PC-3 (cell line): ENCODE measurements around the gene NOS1. TPM values are rescaled to one million over a fixed set of nuclear protein-coding genes. Genes with fewer than 3 reads are reported as not detected.

ENCODE experiments used
- ATAC-seq: fragments of 200-7000 bp; cut with Tn5 transposase; 2 replicates; pipeline ENCODE4 v1.9.1; 2020; ENCODE audit warnings: mild to moderate bottlenecking, moderate library complexity
- BruUV-seq: library from RNA; stranded (reverse); fragments of 400-500 nt; replicated peaks from 2 replicates; lab custom pipeline; 2021; lab: Mats Ljungman, UMichigan
- CTCF ChIA-PET: fragments of 300-600 bp; sonication (Branson Sonifier 250); formaldehyde crosslinking; loops from one replicate; lab custom pipeline; 2022; ENCODE audit warnings: antibody characterized with exemption; lab: Charles Lee
- POLR2A ChIA-PET: fragments of 300-600 bp; sonication (Branson Sonifier 250); formaldehyde crosslinking; loops from one replicate; lab custom pipeline; 2022; ENCODE audit warnings: antibody characterized with exemption; ENCODE audit not compliant: unreplicated experiment; lab: Charles Lee
- DNase-seq: peaks from one replicate; pipeline ENCODE4 v3.0.0-alpha.2; 2015
- H2AFZ ChIP-seq: fragments of 300-600 bp; sonication (generic); 2 replicates; pipeline ENCODE4 v1.6.0; 2016; ENCODE audit warnings: antibody characterized with exemption, low read length
- H3F3A ChIP-seq: fragments of 300-600 bp; sonication (generic); one replicate; pipeline ENCODE4 v1.6.0; 2017; ENCODE audit warnings: antibody characterized with exemption, low read length, control low read depth, mild to moderate bottlenecking; ENCODE audit not compliant: unreplicated experiment
- H3K27ac ChIP-seq: fragments of 300-600 bp; sonication (generic); 2 replicates; pipeline ENCODE4 v1.5.1; 2016; ENCODE audit warnings: mild to moderate bottlenecking, low read length
- H3K27me3 ChIP-seq: fragments of 300-600 bp; sonication (generic); 2 replicates; pipeline ENCODE4 v1.6.1; 2016; ENCODE audit warnings: low read length, mixed read lengths
- H3K36me3 ChIP-seq: fragments of 300-600 bp; sonication (generic); 2 replicates; pipeline ENCODE4 v1.6.1; 2016; ENCODE audit warnings: low read depth, mixed run types, low read length, mixed read lengths
- H3K4me1 ChIP-seq: fragments of 300-600 bp; sonication (generic); 2 replicates; pipeline ENCODE4 v1.5.1; 2016; ENCODE audit warnings: low read length; ENCODE audit not compliant: insufficient read depth
- H3K4me2 ChIP-seq: fragments of 300-600 bp; sonication (generic); 2 replicates; pipeline ENCODE4 v1.6.0; 2016; ENCODE audit warnings: low read length
- H3K4me3 ChIP-seq: fragments of 300-600 bp; sonication (generic); 2 replicates; pipeline ENCODE4 v1.5.1; 2016; ENCODE audit warnings: mild to moderate bottlenecking, low read length, mixed read lengths
- H3K79me2 ChIP-seq: fragments of 300-600 bp; sonication (generic); 2 replicates; pipeline ENCODE4 v1.6.1; 2017; ENCODE audit warnings: low read length, mixed read lengths
- H3K9ac ChIP-seq: fragments of 300-600 bp; sonication (generic); 2 replicates; pipeline ENCODE4 v1.6.0; 2016; ENCODE audit warnings: mild to moderate bottlenecking, low read length
- H3K9me2 ChIP-seq: fragments of 300-600 bp; sonication (generic); replicated peaks from 2 replicates; pipeline ENCODE4 v1.6.1; 2016; ENCODE audit warnings: mixed run types, low read length, mixed read lengths
- H3K9me3 ChIP-seq: fragments of 300-600 bp; sonication (generic); 2 replicates; pipeline ENCODE4 v1.6.1; 2016; ENCODE audit warnings: low read length, mixed read lengths
- H4K20me1 ChIP-seq: fragments of 300-600 bp; sonication (generic); 2 replicates; pipeline ENCODE4 v1.6.1; 2016; ENCODE audit warnings: low read length, mixed read lengths
- CTCF ChIP-seq: fragments of 300-600 bp; sonication (generic); conservative IDR thresholded peaks from 2 replicates; pipeline ENCODE4 v1.5.1; 2017; ENCODE audit warnings: antibody characterized with exemption, low read depth, mild to moderate bottlenecking, low read length
- EZH2 ChIP-seq: fragments of 300-600 bp; sonication (generic); IDR thresholded peaks from one replicate; pipeline ENCODE4 v1.6.1; 2017; ENCODE audit warnings: antibody characterized with exemption, mild to moderate bottlenecking, low read length; ENCODE audit not compliant: unreplicated experiment
- EZH2phosphoT487 ChIP-seq: fragments of 300-600 bp; sonication (generic); IDR thresholded peaks from 2 replicates; pipeline ENCODE4 v1.6.1; 2018; ENCODE audit warnings: mild to moderate bottlenecking, antibody characterized with exemption, low read length, borderline replicate concordance
- intact Hi-C: fragments of 100-400 bp; cut with micrococcal nuclease; formaldehyde crosslinking; loops from 2 replicates; pipeline ENCODE4 v1.9.0; 2023
- total RNA-seq: library from RNA; depleted of rRNA; stranded (reverse); fragments of >200 nt; gene quantifications from 2 replicates; pipeline ENCODE4 v1.2.3, GENCODE V29; 2014

The NOS1 gene
- total RNA-seq, 1 experiment from 2014 or later = 0.11 TPM

- no peaks in the 10 kb centered on the region for H3K9me2 ChIP-seq
- no peaks in the 10 kb centered on the region for H3K9me3 ChIP-seq
- POLR2A ChIA-PET = no interaction called here
- no peaks in the 10 kb centered on the region for H3K36me3 ChIP-seq
- no TSS peak for BruUV-seq
- H4K20me1 ChIP-seq = no peaks in the 10 kb centered on the region
- H3K27me3 ChIP-seq = no peaks in the 10 kb centered on the region
- no peak for TF ChIP-seq CTCF
- no peak for TF ChIP-seq EZH2
- TF ChIP-seq EZH2phosphoT487 = no peak
- no peak overlapping the region for H2AFZ ChIP-seq
- H3K27ac ChIP-seq = no peak overlapping the region
- no peak overlapping the region for H3K4me2 ChIP-seq
- intact Hi-C loops = no loop called here
- H3K4me3 ChIP-seq = no peak overlapping the region
- H3K4me1 ChIP-seq = no peaks in the 10 kb centered on the region
- DNase-seq = no peak
- H3K79me2 ChIP-seq = no peaks in the 10 kb centered on the region
- CTCF ChIA-PET = no interaction called here
- no peaks in the 10 kb centered on the region for H3F3A ChIP-seq
- no peak for ATAC-seq
- H3K9ac ChIP-seq = no peak overlapping the region
These were observed 34.3 kb upstream of the NOS1 start for GRCh38 chr12:117395766-117396165.

GRCh38 chr12:117394491-117394890 is 33.1 kb upstream of the NOS1 start:
- DNase-seq (no peak), ATAC-seq (no peak)
- no peaks in the 10 kb centered on the region for H3F3A ChIP-seq
- no peaks in the 10 kb centered on the region for H3K9me3 ChIP-seq
- CTCF ChIA-PET = no interaction called here
- BruUV-seq = no TSS peak
- H3K4me1 ChIP-seq = no peaks in the 10 kb centered on the region
- no peaks in the 10 kb centered on the region for H3K9me2 ChIP-seq
- no peaks in the 10 kb centered on the region for H3K79me2 ChIP-seq
- intact Hi-C loops = no loop called here
- H4K20me1 ChIP-seq = no peaks in the 10 kb centered on the region
- no peak for TF ChIP-seq CTCF
- no peaks in the 10 kb centered on the region for H3K36me3 ChIP-seq
- H3K27ac ChIP-seq = no peak overlapping the region
- POLR2A ChIA-PET = no interaction called here
- no peak overlapping the region for H2AFZ ChIP-seq
- H3K4me3 ChIP-seq = no peak overlapping the region
- no peaks in the 10 kb centered on the region for H3K27me3 ChIP-seq
- no peak overlapping the region for H3K4me2 ChIP-seq
- H3K9ac ChIP-seq = no peak overlapping the region

GRCh38 chr12:117393656-117394055 is 32.2 kb upstream of the NOS1 start:
- Histone ChIP-seq H3K9me3 (no peaks in the 10 kb centered on the region), H4K20me1 (no peaks in the 10 kb centered on the region), H3K27ac (no peak overlapping the region), H3K27me3 (no peaks in the 10 kb centered on the region), H3K9me2 (no peaks in the 10 kb centered on the region), H3F3A (no peaks in the 10 kb centered on the region), H3K4me3 (no peak overlapping the region), H3K79me2 (no peaks in the 10 kb centered on the region), H2AFZ (no peak overlapping the region), H3K4me1 (no peaks in the 10 kb centered on the region), H3K9ac (no peak overlapping the region), H3K36me3 (no peaks in the 10 kb centered on the region), H3K4me2 (no peak overlapping the region)
- intact Hi-C loops = no loop called here
- DNase-seq (no peak), ATAC-seq (no peak)
- no TSS peak for BruUV-seq
- ChIA-PET POLR2A (no interaction called here), CTCF (no interaction called here)
- TF ChIP-seq CTCF (no peak), EZH2phosphoT487 (no peak), EZH2 (no peak)
